SK-N-SH (cell line): ENCODE results near the gene LIX1L. TPM values are rescaled to one million over a fixed set of nuclear protein-coding genes. Genes with fewer than 3 reads are reported as not detected.

Experiments
- CTCF ChIA-PET: fragments of 300-600, 350-600 bp; formaldehyde crosslinking; extraction: SDS; loops from one replicate; lab custom pipeline; 2021; lab: Yijun Ruan, JAX
- POLR2A ChIA-PET: fragments of 350-600 bp; sonication (Branson Sonifier 250); formaldehyde crosslinking; extraction: SDS; loops from one replicate; lab custom pipeline; 2020; ENCODE audit warnings: antibody characterized with exemption, inconsistent platforms; lab: Yijun Ruan, JAX
- DNase-seq: peaks from one replicate; pipeline ENCODE4 v3.0.0; 2012
- H2AFZ ChIP-seq: fragments of 200-600 bp; sonication (generic); 2 replicates; pipeline ENCODE4 v1.8.1; 2016; ENCODE audit warnings: antibody characterized with exemption, mild to moderate bottlenecking, low read depth
- H3F3A ChIP-seq: fragments of 200-600 bp; sonication (generic); replicated peaks from 2 replicates; pipeline ENCODE3; 2016; ENCODE audit warnings: antibody characterized with exemption, mild to moderate bottlenecking; ENCODE audit not compliant: insufficient read depth
- H3K27ac ChIP-seq, 2 experiments: fragments of 200-500 bp in 1 of 2; fragments of 200-600 bp in 1 of 2; sonication (Bioruptor generic) in 1 of 2; sonication (generic), shearing (Covaris generic) in 1 of 2; 2 replicates each; pipeline versions ENCODE4 v1.5.1 to v1.6.1; 2014 to 2016; ENCODE audit warnings: low read depth in 2 of 2, inconsistent platforms in 1 of 2, low read length in 1 of 2, mild to moderate bottlenecking in 1 of 2, mixed read lengths in 1 of 2
- H3K27me3 ChIP-seq: fragments of 200-600 bp; sonication (generic), shearing (Covaris generic); 2 replicates; pipeline ENCODE4 v1.6.1; 2016; ENCODE audit warnings: mixed run types; ENCODE audit not compliant: insufficient read depth
- H3K36me3 ChIP-seq, 2 experiments: fragments of 200-500 bp in 1 of 2; fragments of 200-600 bp in 1 of 2; sonication (Bioruptor generic) in 1 of 2; sonication (generic) in 1 of 2; replicated peaks in 1 of 2; 2 replicates each; pipeline versions ENCODE3 to v1.5.1; 2014 to 2016; ENCODE audit warnings: low read length in 1 of 2, mild to moderate bottlenecking in 1 of 2; ENCODE audit not compliant: insufficient read depth in 2 of 2, control insufficient read depth in 1 of 2
- H3K4me1 ChIP-seq, 2 experiments: fragments of 200-500 bp in 1 of 2; fragments of 200-600 bp in 1 of 2; sonication (Bioruptor generic) in 1 of 2; sonication (generic), shearing (Covaris generic) in 1 of 2; 2 replicates each; pipeline versions ENCODE4 v1.5.1 to v1.6.1; 2014 to 2016; ENCODE audit warnings: low read depth in 1 of 2, low read length in 1 of 2, mixed run types in 1 of 2; ENCODE audit not compliant: insufficient read depth in 2 of 2, control insufficient read depth in 1 of 2
- H3K4me2 ChIP-seq: fragments of 200-600 bp; sonication (generic), shearing (Covaris generic); 2 replicates; pipeline ENCODE4 v1.6.1; 2017; ENCODE audit warnings: mixed run types
- H3K4me3 ChIP-seq, 2 experiments: fragments of 200-500 bp in 1 of 2; fragments of 200-600 bp in 1 of 2; sonication (Bioruptor generic) in 1 of 2; sonication (generic), shearing (Covaris generic) in 1 of 2; 2 replicates each; pipeline versions ENCODE4 v1.5.1 to v1.8.1; 2014 to 2016; ENCODE audit warnings: low read depth in 2 of 2, inconsistent platforms in 1 of 2, low read length in 1 of 2, mild to moderate bottlenecking in 1 of 2, mixed read lengths in 1 of 2, moderate library complexity in 1 of 2
- H3K79me2 ChIP-seq: fragments of 200-600 bp; sonication (generic); 2 replicates; pipeline ENCODE4 v1.8.1; 2017; ENCODE audit warnings: mild to moderate bottlenecking; ENCODE audit not compliant: insufficient read depth
- H3K9ac ChIP-seq: fragments of 200-600 bp; sonication (generic); 2 replicates; pipeline ENCODE4 v1.6.1; 2017; ENCODE audit warnings: mixed run types
- H3K9me2 ChIP-seq: fragments of 200-600 bp; sonication (generic); 2 replicates; pipeline ENCODE4 v1.6.1; 2017; ENCODE audit warnings: mixed run types
- H3K9me3 ChIP-seq: fragments of 200-600 bp; sonication (generic); 2 replicates; pipeline ENCODE4 v1.6.1; 2017; ENCODE audit warnings: mixed run types, mild to moderate bottlenecking, moderate library complexity
- H4K20me1 ChIP-seq: fragments of 200-600 bp; sonication (generic); 2 replicates; pipeline ENCODE4 v1.6.1; 2017; ENCODE audit warnings: mild to moderate bottlenecking, mixed run types; ENCODE audit not compliant: insufficient read depth
- CHD2 ChIP-seq: fragments of 150-350 bp; IDR thresholded peaks from 2 replicates; pipeline ENCODE4 v1.6.1; 2018; ENCODE audit warnings: low read length; ENCODE audit not compliant: partially characterized antibody
- ELF1 ChIP-seq: IDR thresholded peaks from 2 replicates; pipeline ENCODE4 v1.4.0; 2012
- EP300 ChIP-seq, 2 experiments: IDR thresholded peaks; 2 replicates each; pipeline versions ENCODE4 v1.4.0 to v1.6.1; 2012; ENCODE audit warnings: borderline replicate concordance in 1 of 2, low read depth in 1 of 2, low read length in 1 of 2
- EZH2phosphoT487 ChIP-seq: fragments of 200-600 bp; sonication (generic); IDR thresholded peaks from 2 replicates; pipeline ENCODE4 v1.6.1; 2017; ENCODE audit warnings: low read depth, mixed run types, mild to moderate bottlenecking, antibody characterized with exemption, moderate library complexity, borderline replicate concordance
- GABPA ChIP-seq: IDR thresholded peaks from 2 replicates; pipeline ENCODE4 v1.4.0; 2012; ENCODE audit warnings: low read depth, mild to moderate bottlenecking
- GATA2 ChIP-seq: sonication (generic); formaldehyde crosslinking; IDR thresholded peaks from 2 replicates; pipeline ENCODE4 v1.5.0; 2020; ENCODE audit warnings: mild to moderate bottlenecking, missing genetic modification reagents
- PBX3 ChIP-seq: IDR thresholded peaks from 2 replicates; pipeline ENCODE4; 2012
- POLR2AphosphoS5 ChIP-seq: IDR thresholded peaks from 2 replicates; pipeline ENCODE4 v1.6.1; 2012; ENCODE audit warnings: low read depth, low read length
- RAD21 ChIP-seq: IDR thresholded peaks from 2 replicates; pipeline ENCODE4 v1.6.1; 2012; ENCODE audit warnings: mild to moderate bottlenecking, low read length
- RCOR1 ChIP-seq: fragments of 150-350 bp; IDR thresholded peaks from 2 replicates; pipeline ENCODE4 v1.6.1; 2017; ENCODE audit warnings: antibody characterized with exemption, low read length
- RFX5 ChIP-seq: IDR thresholded peaks from 2 replicates; pipeline ENCODE4 v1.6.1; 2012; ENCODE audit warnings: mild to moderate bottlenecking, improper control_type of control experiment, low read length
- SIN3A ChIP-seq: IDR thresholded peaks from 2 replicates; pipeline ENCODE4 v1.6.1; 2012; ENCODE audit warnings: low read depth, mild to moderate bottlenecking, low read length, moderate library complexity, borderline replicate concordance
- SMC3 ChIP-seq: IDR thresholded peaks from 2 replicates; pipeline ENCODE4 v1.6.1; 2012; ENCODE audit warnings: low read depth, low read length, improper control_type of control experiment
- TAF1 ChIP-seq: IDR thresholded peaks from 2 replicates; pipeline ENCODE4 v1.6.1; 2012; ENCODE audit warnings: low read depth, mild to moderate bottlenecking, low read length, moderate library complexity, borderline replicate concordance
- TCF12 ChIP-seq: IDR thresholded peaks from 2 replicates; pipeline ENCODE4 v1.4.0; 2012
- WGBS: methylation state at CpG from one replicate; pipeline ENCODE4 v1.1.6; 2017; ENCODE audit warnings: low lambda C conversion rate; 5-methylcytosine and 5-hydroxymethylcytosine counted together
- polyA plus RNA-seq, 3 experiments: library from polyadenylated mRNA; depleted of rRNA; stranded (reverse); fragments of >200 nt; gene quantifications; 2 replicates each; pipeline ENCODE4 v1.2.3, GENCODE V29; 2012
- TF ChIP-seq, protein P1 (sequence below): IDR thresholded peaks from 2 replicates; pipeline ENCODE4 v1.4.0; 2012; ENCODE audit warnings: low read depth
- TF ChIP-seq, protein P2 (sequence below): IDR thresholded peaks from 2 replicates; pipeline ENCODE4 v1.4.0; 2012; ENCODE audit warnings: low read depth, borderline replicate concordance

LIX1L gene
- polyA plus RNA-seq, 1 of the 3 experiments (the other 2 are of a cell fraction) = 39.1 TPM

DNA sequence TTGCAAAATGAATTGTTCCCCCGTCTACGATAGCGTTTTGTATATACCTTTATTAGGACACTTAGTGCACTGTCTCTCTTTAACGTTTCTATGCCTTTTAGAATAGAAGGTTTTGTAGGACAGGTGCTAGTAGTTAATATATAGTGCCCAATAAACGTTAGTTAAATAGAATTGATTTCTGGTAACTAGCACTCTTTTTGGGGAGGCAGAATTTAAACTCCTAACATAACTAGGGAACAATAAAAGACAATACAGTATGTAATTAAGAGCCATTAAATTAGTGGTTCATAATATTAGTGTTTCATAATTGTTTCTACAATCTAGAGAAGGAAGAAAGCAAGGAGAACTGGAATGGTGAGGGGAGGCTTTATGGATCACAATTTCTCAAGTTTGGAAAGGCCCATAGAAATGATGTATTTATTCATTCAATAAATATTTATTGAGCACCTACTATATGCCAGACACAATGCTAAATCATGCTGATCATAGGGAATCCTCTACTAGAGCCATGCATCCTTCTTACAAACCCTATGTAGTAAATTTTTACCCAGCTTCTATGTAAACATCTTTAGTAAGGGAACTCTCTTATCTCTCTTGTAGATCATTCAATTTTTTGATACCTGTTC lies 7.4 kb upstream of the LIX1L start:
- ChIA-PET POLR2A (interaction anchor here (0.6 to 3.8 kb wide), 4 partner anchors 14 to 106 kb away, joined by 3 to 31 read pairs (median 9); partner anchors contain the start of genes PEX11B, PIAS3 and RBM8A), CTCF (interaction anchor here (0.7 to 5.5 kb wide), 8 partner anchors 12 to 119 kb away, joined by 3 to 36 read pairs (median 4); partner anchors contain the start of genes NUDT17 and RBM8A)
- peak overlapping the region; percentile 95 for H3K4me2 ChIP-seq
- H3K27me3 ChIP-seq = no peaks in the 10 kb centered on the region
- H2AFZ ChIP-seq = peak overlapping the region; percentile 92
- TF ChIP-seq RCOR1 (no peak), PBX3 (no peak), RAD21 (no peak), EZH2phosphoT487 (no peak), SMC3 (no peak), GATA2 (CRISPR knock-in tag) (no peak), ELF1 (no peak)
- TF ChIP-seq, protein P1, sequence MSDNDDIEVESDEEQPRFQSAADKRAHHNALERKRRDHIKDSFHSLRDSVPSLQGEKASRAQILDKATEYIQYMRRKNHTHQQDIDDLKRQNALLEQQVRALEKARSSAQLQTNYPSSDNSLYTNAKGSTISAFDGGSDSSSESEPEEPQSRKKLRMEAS = no peak
- TF ChIP-seq, protein P2, sequence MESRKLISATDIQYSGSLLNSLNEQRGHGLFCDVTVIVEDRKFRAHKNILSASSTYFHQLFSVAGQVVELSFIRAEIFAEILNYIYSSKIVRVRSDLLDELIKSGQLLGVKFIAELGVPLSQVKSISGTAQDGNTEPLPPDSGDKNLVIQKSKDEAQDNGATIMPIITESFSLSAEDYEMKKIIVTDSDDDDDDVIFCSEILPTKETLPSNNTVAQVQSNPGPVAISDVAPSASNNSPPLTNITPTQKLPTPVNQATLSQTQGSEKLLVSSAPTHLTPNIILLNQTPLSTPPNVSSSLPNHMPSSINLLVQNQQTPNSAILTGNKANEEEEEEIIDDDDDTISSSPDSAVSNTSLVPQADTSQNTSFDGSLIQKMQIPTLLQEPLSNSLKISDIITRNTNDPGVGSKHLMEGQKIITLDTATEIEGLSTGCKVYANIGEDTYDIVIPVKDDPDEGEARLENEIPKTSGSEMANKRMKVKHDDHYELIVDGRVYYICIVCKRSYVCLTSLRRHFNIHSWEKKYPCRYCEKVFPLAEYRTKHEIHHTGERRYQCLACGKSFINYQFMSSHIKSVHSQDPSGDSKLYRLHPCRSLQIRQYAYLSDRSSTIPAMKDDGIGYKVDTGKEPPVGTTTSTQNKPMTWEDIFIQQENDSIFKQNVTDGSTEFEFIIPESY = no peak
- no peaks in the 10 kb centered on the region for H4K20me1 ChIP-seq
- WGBS = 7% methylated on average over 5 of the region's 5 CpGs
- H3K4me1 ChIP-seq = peaks cover 19 to 31% of the 10 kb centered on the region in 2 experiments
- H3K79me2 ChIP-seq = 0 out of 2 replicates have a peak, but pooled peaks cover 4% of the 10 kb centered on the region
- H3K4me3 ChIP-seq = peak overlapping the region; percentile 77 to 78
- H3F3A ChIP-seq = peaks cover 24% of the 10 kb centered on the region
- peaks cover 0 to 7% of the 10 kb centered on the region in 2 experiments for H3K36me3 ChIP-seq
- no peaks in the 10 kb centered on the region for H3K9me2 ChIP-seq
- peak overlapping the region; percentile 56 for H3K9ac ChIP-seq
- no peak for DNase-seq
- no peaks in the 10 kb centered on the region for H3K9me3 ChIP-seq
- peak overlapping the region; percentile 83 to 89 for H3K27ac ChIP-seq

DNA sequence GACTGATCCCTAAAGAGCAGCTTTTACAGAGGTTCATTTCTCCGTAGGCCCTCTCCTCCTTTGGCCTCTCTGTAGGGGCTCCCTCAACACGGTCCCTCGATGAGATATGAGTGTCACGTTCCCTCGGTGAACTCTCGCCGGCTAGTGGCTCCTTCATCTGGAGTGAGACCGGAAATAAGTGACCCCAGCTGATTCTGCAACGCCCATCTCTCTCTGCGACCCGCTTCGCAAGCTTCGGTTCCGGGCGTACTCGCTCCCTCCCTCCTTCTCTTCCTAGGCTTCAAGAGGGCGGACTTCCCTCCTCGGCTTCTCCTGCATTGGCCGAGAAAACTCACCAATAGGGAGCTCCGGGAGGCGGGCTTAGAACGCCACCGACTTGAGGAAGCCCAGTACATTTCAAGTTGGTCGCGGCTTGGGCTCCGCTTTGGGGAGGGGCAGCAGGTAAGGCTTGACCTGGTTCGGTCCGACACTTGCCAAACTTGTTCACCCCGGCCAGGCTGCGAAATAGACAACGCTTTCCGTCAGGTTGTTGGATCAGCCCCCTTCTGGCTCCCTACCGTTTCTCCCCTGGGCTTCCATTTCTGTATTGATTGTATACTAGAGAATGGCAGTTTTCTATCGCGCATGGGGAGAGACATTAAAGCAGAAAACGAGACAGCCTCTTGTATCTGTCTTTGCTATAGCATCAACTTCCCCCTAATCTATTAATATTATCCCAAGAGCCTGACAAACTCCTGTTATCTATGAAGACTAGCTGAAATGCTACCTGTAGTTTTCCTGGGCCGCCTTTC lies 6.7 kb upstream of the LIX1L start, which contains the start of the genes ANKRD34A and POLR3GL:
Gene ANKRD34A, minus strand, starts transcription at position 248 of the 791 bp plus-strand sequence. CDS start 2,816 bp downstream, outside the sequence.
Gene POLR3GL, plus strand, starts transcription at position 363 of the 791 bp plus-strand sequence. CDS start 10,176 bp downstream, outside the sequence.
- no peaks in the 10 kb centered on the region for H3K9me3 ChIP-seq
- CTCF ChIA-PET = interaction anchor here (0.7 to 3.3 kb wide), 12 partner anchors 11 to 119 kb away, joined by 3 to 16 read pairs (median 4); partner anchors contain the start of genes NUDT17 and RBM8A
- POLR2A ChIA-PET = interaction anchor here (0.6 to 3.8 kb wide), 5 partner anchors 15 to 118 kb away, joined by 3 to 31 read pairs (median 8); partner anchors contain the start of genes PEX11B, PIAS3 and RBM8A
- H3K79me2 ChIP-seq = 0 out of 2 replicates have a peak, but pooled peaks cover 4% of the 10 kb centered on the region
- H2AFZ ChIP-seq = peak within 1 kb of the TSS; percentile 92
- H3K4me2 ChIP-seq = peak within 1 kb of the TSS; percentile 95
- peak within 1 kb of the TSS; percentile 56 for H3K9ac ChIP-seq
- peak; percentile 86 for DNase-seq
- H3K4me1 ChIP-seq = peaks cover 19 to 37% of the 10 kb centered on the region in 2 experiments
- H3K4me3 ChIP-seq = peak within 1 kb of the TSS; percentile 77 to 78
- H3K9me2 ChIP-seq = no peaks in the 10 kb centered on the region
- H3K27ac ChIP-seq = peak within 1 kb of the TSS; percentile 83 to 98
- no peaks in the 10 kb centered on the region for H3K27me3 ChIP-seq
- H3K36me3 ChIP-seq = peaks cover 0 to 7% of the 10 kb centered on the region in 2 experiments
- TF ChIP-seq RAD21 = no peak
- 0 out of 2 replicates have a peak, but pooled peaks have one; percentile 6 for TF ChIP-seq TCF12
- peak; percentile 88 for TF ChIP-seq POLR2AphosphoS5
- TF ChIP-seq SIN3A = peak; percentile 19; the same call in 1 of the 2 replicates
- no peak for TF ChIP-seq EP300 (IDR thresholded peaks at IDR 0.05; ENCODE audit: borderline replicate concordance in 1 of 2, low read depth in 1 of 2, low read length in 1 of 2)
- TF ChIP-seq, protein P1 = peak; percentile 30; the same call in 1 of the 2 replicates
- peak; percentile 32; the same call in 1 of the 2 replicates for TF ChIP-seq RFX5
- peak; percentile 36 for TF ChIP-seq ELF1
- peak; percentile 69 for TF ChIP-seq TAF1
- no peak for TF ChIP-seq CHD2
- TF ChIP-seq GABPA = peak; percentile 65
- TF ChIP-seq RCOR1 = no peak
- H4K20me1 ChIP-seq = no peaks in the 10 kb centered on the region
- whole genome bisulfite sequencing = 3% methylated on average over 10 of the region's 37 CpGs
- H3F3A ChIP-seq = peaks cover 24% of the 10 kb centered on the region
